ENCODE results near the gene TAF8. TPM values are rescaled to one million over a fixed set of nuclear protein-coding genes. Genes with fewer than 3 reads are reported as not detected.

TAF8 gene
- polyA plus RNA-seq, 3 donors: 13.1 to 24.7 (median 16.6) TPM

DNA sequence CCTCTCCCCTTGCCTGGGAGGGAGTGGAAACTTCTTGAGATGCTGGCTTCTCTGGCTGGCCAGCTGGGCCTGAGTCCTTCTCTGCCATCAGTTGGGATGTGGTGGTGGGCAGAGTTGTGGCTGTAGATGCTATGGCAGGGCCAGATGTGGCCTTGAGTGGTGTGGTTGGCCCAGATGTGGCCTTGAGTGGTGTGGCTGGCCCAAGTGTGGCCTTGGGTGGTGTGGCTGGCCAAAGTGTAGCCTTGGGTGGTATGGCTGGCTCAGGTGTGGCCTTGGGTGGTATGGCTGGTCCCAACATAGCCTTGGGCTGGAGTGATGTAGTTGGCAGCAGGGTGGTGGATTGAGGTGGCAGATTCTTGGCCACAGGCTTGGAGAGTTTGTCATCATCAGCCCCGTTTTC lies 55.4 kb downstream of the TAF8 start:
- Histone ChIP-seq H3K36me3 (replicated peaks in 1 of 2; ENCODE audit: control insufficient read depth in 1 of 2, insufficient read depth in 2 of 2, low read length in 2 of 2) (no peaks in the 10 kb centered on the region), H3K9me3 (replicated peaks in 1 of 2; ENCODE audit: control insufficient read depth in 1 of 2, insufficient read depth in 1 of 2, low read length in 2 of 2) (no peaks in the 10 kb centered on the region), H3K79me2 (ENCODE audit: insufficient read depth, low read length) (no peaks in the 10 kb centered on the region), H3K4me3 (replicated peaks in 1 of 3; ENCODE audit: low read depth in 2 of 3, low read length in 3 of 3) (no peak overlapping the region), H3K27ac (ENCODE audit: low read depth in 1 of 2, low read length in 2 of 2) (no peak overlapping the region), H3K4me2 (replicated peaks; ENCODE audit: extremely low read depth, low read length, poor library complexity, severe bottlenecking) (no peak overlapping the region), H3K4me1 (ENCODE audit: control insufficient read depth in 1 of 2, insufficient read depth in 2 of 2, low read length in 2 of 2) (peaks cover 9 to 14% of the 10 kb centered on the region in 2 donors), H3K9ac (ENCODE audit: insufficient read depth, low read length, poor library complexity, severe bottlenecking) (no peak overlapping the region), H3K27me3 (ENCODE audit: control insufficient read depth in 2 of 2, insufficient read depth in 2 of 2, low read length in 2 of 2) (peaks cover 0 to 11% of the 10 kb centered on the region in 2 donors), H4K20me1 (ENCODE audit: insufficient read depth, low read length) (no peaks in the 10 kb centered on the region), H2AFZ (ENCODE audit: insufficient read depth, low read depth, low read length, poor library complexity, severe bottlenecking) (no peak overlapping the region)
- Mint-ChIP-seq H3K4me3 (no peak overlapping the region), H3K27me3 (ENCODE audit: low read depth in 3 of 3) (peaks cover 11 to 30% (median 24%) of the 10 kb centered on the region in 3 donors), H3K36me3 (no peaks in the 10 kb centered on the region), H3K4me1 (peaks cover 9% of the 10 kb centered on the region), H3K27ac (no peak overlapping the region), H3K9me3 (peaks cover 0 to 8% (median 3%) of the 10 kb centered on the region in 7 donors)
- no peak for TF ChIP-seq CTCF (IDR thresholded peaks at IDR 0.05)
- intact Hi-C loops (cut with micrococcal nuclease): no loop called here
- no peak for DNase-seq
- no CpG with 5 or more reads among the region's 1 CpG for WGBS (ENCODE audit: insufficient coverage)

GRCh38 chr6:42106112-42107023 lies 56.0 kb downstream of the TAF8 start:
- intact Hi-C loops (cut with micrococcal nuclease): no loop called here
- H3K9me3 Mint-ChIP-seq: peaks cover 0 to 8% (median 4%) of the 10 kb centered on the region in 7 donors
- no peak for DNase-seq

More at GRCh38 chr6:42106112-42107023, 56.0 kb downstream of the TAF8 start:
- H4K20me1 ChIP-seq (ENCODE audit: insufficient read depth, low read length): no peaks in the 10 kb centered on the region
- peaks cover 9 to 14% of the 10 kb centered on the region in 2 donors for H3K4me1 ChIP-seq (ENCODE audit: control insufficient read depth in 1 of 2, insufficient read depth in 2 of 2, low read length in 2 of 2)
- no peak overlapping the region for H3K4me2 ChIP-seq (replicated peaks; ENCODE audit: extremely low read depth, low read length, poor library complexity, severe bottlenecking)
- H2AFZ ChIP-seq (ENCODE audit: insufficient read depth, low read depth, low read length, poor library complexity, severe bottlenecking): no peak overlapping the region
- no peaks in the 10 kb centered on the region for H3K36me3 ChIP-seq (replicated peaks in 1 of 2; ENCODE audit: control insufficient read depth in 1 of 2, insufficient read depth in 2 of 2, low read length in 2 of 2)
- Mint-ChIP-seq H3K27me3 (ENCODE audit: low read depth in 3 of 3) (peaks cover 12 to 33% (median 24%) of the 10 kb centered on the region in 3 donors), H3K36me3 (no peaks in the 10 kb centered on the region), H3K4me3 (no peak overlapping the region), H3K4me1 (peaks cover 9% of the 10 kb centered on the region), H3K27ac (no peak overlapping the region)
- no peak overlapping the region for H3K27ac ChIP-seq (ENCODE audit: low read depth in 1 of 2, low read length in 2 of 2)
- no peak overlapping the region for H3K9ac ChIP-seq (ENCODE audit: insufficient read depth, low read length, poor library complexity, severe bottlenecking)
- 84% methylated on average over 16 of the region's 19 CpGs for WGBS (ENCODE audit: insufficient coverage)
- no peaks in the 10 kb centered on the region for H3K9me3 ChIP-seq (replicated peaks in 1 of 2; ENCODE audit: control insufficient read depth in 1 of 2, insufficient read depth in 1 of 2, low read length in 2 of 2)
- peaks cover 0 to 11% of the 10 kb centered on the region in 2 donors for H3K27me3 ChIP-seq (ENCODE audit: control insufficient read depth in 2 of 2, insufficient read depth in 2 of 2, low read length in 2 of 2)
- H3K4me3 ChIP-seq (replicated peaks in 1 of 3; ENCODE audit: low read depth in 2 of 3, low read length in 3 of 3): no peak overlapping the region
- no peaks in the 10 kb centered on the region for H3K79me2 ChIP-seq (ENCODE audit: insufficient read depth, low read length)
- TF ChIP-seq CTCF (IDR thresholded peaks at IDR 0.05): no peak

Data from CD14-positive monocyte (primary cell).